ENCODE measurements around the gene YBX3.
A peak's percentile ranks its signal among the peaks of the same experiment; 100 is the strongest.

YBX3 gene

DNA sequence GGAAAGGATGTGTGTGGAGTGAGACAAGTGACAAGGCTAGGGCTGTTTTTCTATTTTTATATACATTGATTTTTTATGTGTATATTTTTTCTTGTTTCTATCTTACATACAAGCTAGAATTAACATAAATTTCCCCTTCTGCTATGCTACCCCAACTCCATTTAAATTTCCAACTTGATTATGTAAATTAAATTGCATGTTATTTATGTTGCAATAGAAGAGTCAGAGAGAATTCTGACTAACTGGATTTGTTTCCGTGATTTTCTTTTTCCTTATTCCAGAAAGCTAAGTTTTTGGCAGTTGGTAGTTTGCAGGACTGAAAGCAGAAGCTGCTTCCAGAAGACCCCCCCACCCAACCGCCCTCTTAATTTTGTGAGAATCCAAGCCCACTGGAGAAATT lies 8.9 kb upstream of the YBX3 start:
- no peak overlapping the region for H3K4ac ChIP-seq (ENCODE audit: low read depth, low read length)
- H2BK12ac ChIP-seq (ENCODE audit: low read length) = no peak overlapping the region
- H2BK5ac ChIP-seq (ENCODE audit: low read depth, low read length, poor library complexity) = no peak overlapping the region
- no peak overlapping the region for H3K14ac ChIP-seq (ENCODE audit: low read length)
- WGBS (ENCODE audit: extremely low coverage, insufficient coverage, insufficient read length) = no CpG with 5 or more reads among the region's 2 CpGs
- H3K4me1 ChIP-seq (ENCODE audit: control insufficient read depth in 1 of 2, insufficient read depth in 2 of 2, low read length in 2 of 2) = no peaks in the 10 kb centered on the region
- no peak overlapping the region for H4K8ac ChIP-seq (ENCODE audit: low read depth, low read length)
- H3K27ac ChIP-seq (ENCODE audit: low read depth, low read length) = no peak overlapping the region
- no peaks in the 10 kb centered on the region for H3K9me3 ChIP-seq (ENCODE audit: insufficient read depth, low read depth, low read length)
- H4K12ac ChIP-seq (ENCODE audit: low read depth, low read length) = no peak overlapping the region
- H3K4me3 ChIP-seq (ENCODE audit: low read depth, low read length) = no peak overlapping the region
- no peaks in the 10 kb centered on the region for H3K79me2 ChIP-seq (ENCODE audit: control insufficient read depth, insufficient read depth, low read length, poor library complexity)
- no peaks in the 10 kb centered on the region for H3K79me1 ChIP-seq (ENCODE audit: low read length)
- H3K27me3 ChIP-seq (ENCODE audit: insufficient read depth, low read length) = no peaks in the 10 kb centered on the region
- H2AFZ ChIP-seq (ENCODE audit: insufficient read depth, low read length, poor library complexity) = no peak overlapping the region
- no peak overlapping the region for H2BK120ac ChIP-seq (ENCODE audit: insufficient read depth, low read length, poor library complexity)
- no peaks in the 10 kb centered on the region for H3K36me3 ChIP-seq (ENCODE audit: control insufficient read depth in 1 of 2, insufficient read depth in 2 of 2, low read length in 2 of 2)
- H3K23ac ChIP-seq (ENCODE audit: low read length) = no peak overlapping the region
- H3K4me2 ChIP-seq (ENCODE audit: low read length) = no peak overlapping the region
- H4K91ac ChIP-seq (ENCODE audit: low read depth, low read length) = no peak overlapping the region
- no peak overlapping the region for H3K18ac ChIP-seq (ENCODE audit: low read length)
- no peak overlapping the region for H2AK5ac ChIP-seq (ENCODE audit: low read length)
- no peak overlapping the region for H3K9ac ChIP-seq (ENCODE audit: low read length)
- no peak for DNase-seq

DNA sequence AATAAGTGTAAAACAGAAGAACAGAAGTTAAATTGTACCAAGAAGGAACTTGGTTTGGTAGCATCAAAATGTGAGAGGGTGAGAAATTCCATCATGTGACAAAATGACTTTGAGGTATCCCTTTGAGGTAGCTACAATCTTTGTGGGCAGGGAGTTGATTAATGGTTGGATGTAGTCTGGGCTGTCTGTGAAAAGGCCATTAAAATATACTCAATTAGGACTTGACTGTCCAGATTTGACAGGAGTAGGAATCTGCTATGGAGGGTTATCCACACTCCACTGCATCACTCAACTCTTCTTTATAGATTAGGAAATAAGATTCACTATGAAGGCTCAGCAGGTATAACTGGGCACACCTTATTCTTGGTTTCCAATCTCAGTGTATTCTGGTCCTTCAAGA lies 7.4 kb upstream of the YBX3 start:
- Histone ChIP-seq H3K4me2 (ENCODE audit: low read length) (no peak overlapping the region), H3K79me1 (ENCODE audit: low read length) (no peaks in the 10 kb centered on the region), H3K27me3 (ENCODE audit: insufficient read depth, low read length) (no peaks in the 10 kb centered on the region), H3K23ac (ENCODE audit: low read length) (no peak overlapping the region), H4K91ac (ENCODE audit: low read depth, low read length) (no peak overlapping the region), H3K4ac (ENCODE audit: low read depth, low read length) (no peak overlapping the region), H3K4me3 (ENCODE audit: low read depth, low read length) (no peak overlapping the region), H2BK120ac (ENCODE audit: insufficient read depth, low read length, poor library complexity) (no peak overlapping the region), H3K14ac (ENCODE audit: low read length) (no peak overlapping the region), H3K36me3 (ENCODE audit: control insufficient read depth in 1 of 2, insufficient read depth in 2 of 2, low read length in 2 of 2) (no peaks in the 10 kb centered on the region), H3K18ac (ENCODE audit: low read length) (no peak overlapping the region), H3K9me3 (ENCODE audit: insufficient read depth, low read depth, low read length) (no peaks in the 10 kb centered on the region), H4K8ac (ENCODE audit: low read depth, low read length) (no peak overlapping the region), H3K9ac (ENCODE audit: low read length) (no peak overlapping the region), H3K79me2 (ENCODE audit: control insufficient read depth, insufficient read depth, low read length, poor library complexity) (no peaks in the 10 kb centered on the region), H3K27ac (ENCODE audit: low read depth, low read length) (no peak overlapping the region), H2BK5ac (ENCODE audit: low read depth, low read length, poor library complexity) (no peak overlapping the region), H4K12ac (ENCODE audit: low read depth, low read length) (no peak overlapping the region), H3K4me1 (ENCODE audit: control insufficient read depth in 1 of 2, insufficient read depth in 2 of 2, low read length in 2 of 2) (no peaks in the 10 kb centered on the region), H2BK12ac (ENCODE audit: low read length) (no peak overlapping the region), H2AFZ (ENCODE audit: insufficient read depth, low read length, poor library complexity) (no peak overlapping the region), H2AK5ac (ENCODE audit: low read length) (no peak overlapping the region)
- DNase-seq = no peak

DNA sequence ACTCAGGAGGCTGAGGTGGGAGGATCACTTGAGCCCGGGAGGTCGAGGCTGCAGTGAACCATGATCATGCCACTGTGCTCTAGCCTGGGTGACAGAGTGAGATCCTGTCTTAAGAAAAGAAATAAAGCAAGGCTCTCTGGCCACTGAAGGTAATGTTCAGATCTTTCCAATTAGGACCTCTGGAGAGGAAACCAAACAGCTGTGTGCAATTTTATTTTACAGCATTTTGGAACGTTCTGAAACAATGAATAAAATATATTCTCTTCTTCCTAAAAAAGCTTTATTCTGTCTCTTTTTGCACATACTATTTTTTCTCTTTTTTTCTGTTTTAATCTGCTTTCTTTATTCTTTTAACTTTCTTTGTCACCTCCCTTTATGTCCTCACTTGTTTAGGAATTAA lies 5.0 kb upstream of the YBX3 start:
- Histone ChIP-seq H3K79me1 (ENCODE audit: low read length) (peaks cover 2% of the 10 kb centered on the region), H4K91ac (ENCODE audit: low read depth, low read length) (no peak overlapping the region), H3K9me3 (ENCODE audit: insufficient read depth, low read depth, low read length) (no peaks in the 10 kb centered on the region), H2BK12ac (ENCODE audit: low read length) (no peak overlapping the region), H3K18ac (ENCODE audit: low read length) (no peak overlapping the region), H3K4me2 (ENCODE audit: low read length) (no peak overlapping the region), H3K14ac (ENCODE audit: low read length) (no peak overlapping the region), H3K4me3 (ENCODE audit: low read depth, low read length) (no peak overlapping the region), H2AFZ (ENCODE audit: insufficient read depth, low read length, poor library complexity) (no peak overlapping the region), H3K27me3 (ENCODE audit: insufficient read depth, low read length) (no peaks in the 10 kb centered on the region), H2AK5ac (ENCODE audit: low read length) (no peak overlapping the region), H3K4me1 (ENCODE audit: control insufficient read depth in 1 of 2, insufficient read depth in 2 of 2, low read length in 2 of 2) (peaks cover 0 to 2% of the 10 kb centered on the region in 2 experiments), H3K27ac (ENCODE audit: low read depth, low read length) (no peak overlapping the region), H2BK120ac (ENCODE audit: insufficient read depth, low read length, poor library complexity) (no peak overlapping the region), H3K36me3 (ENCODE audit: control insufficient read depth in 1 of 2, insufficient read depth in 2 of 2, low read length in 2 of 2) (no peaks in the 10 kb centered on the region), H3K9ac (ENCODE audit: low read length) (no peak overlapping the region), H4K8ac (ENCODE audit: low read depth, low read length) (no peak overlapping the region), H3K4ac (ENCODE audit: low read depth, low read length) (no peak overlapping the region), H4K12ac (ENCODE audit: low read depth, low read length) (no peak overlapping the region), H3K23ac (ENCODE audit: low read length) (no peak overlapping the region), H2BK5ac (ENCODE audit: low read depth, low read length, poor library complexity) (no peak overlapping the region), H3K79me2 (ENCODE audit: control insufficient read depth, insufficient read depth, low read length, poor library complexity) (peaks cover 2% of the 10 kb centered on the region)
- DNase-seq = no peak
- no CpG with 5 or more reads among the region's 3 CpGs for WGBS (ENCODE audit: extremely low coverage, insufficient coverage, insufficient read length)

DNA sequence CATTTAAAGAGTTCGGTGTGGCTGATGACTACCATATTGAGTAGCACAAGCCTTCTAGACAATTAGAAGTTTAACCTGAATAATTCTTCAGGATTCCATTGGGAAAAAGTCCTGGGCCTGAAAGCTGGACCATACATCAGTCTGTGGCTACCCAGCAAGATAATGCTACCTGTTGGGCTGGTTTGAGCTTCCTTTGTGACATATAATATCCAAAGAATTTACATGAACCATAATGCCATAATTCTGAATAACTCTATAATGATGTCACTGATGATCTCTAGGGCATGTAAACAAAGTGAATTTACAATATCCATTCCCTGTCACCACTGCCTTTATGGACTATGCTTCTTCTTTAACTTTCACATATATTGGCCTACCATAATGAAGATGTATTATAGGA lies 3.8 kb upstream of the YBX3 start:
- H2BK120ac ChIP-seq (ENCODE audit: insufficient read depth, low read length, poor library complexity) = no peak overlapping the region
- H3K4me2 ChIP-seq (ENCODE audit: low read length) = no peak overlapping the region
- no peak overlapping the region for H3K23ac ChIP-seq (ENCODE audit: low read length)

More for the DNA sequence above, 3.8 kb upstream of the YBX3 start:
- no peak overlapping the region for H2AK5ac ChIP-seq (ENCODE audit: low read length)
- peak; percentile 70 to 89 for DNase-seq
- peaks cover 0 to 4% of the 10 kb centered on the region in 2 experiments for H3K4me1 ChIP-seq (ENCODE audit: control insufficient read depth in 1 of 2, insufficient read depth in 2 of 2, low read length in 2 of 2)
- H3K18ac ChIP-seq (ENCODE audit: low read length) = no peak overlapping the region
- H3K79me2 ChIP-seq (ENCODE audit: control insufficient read depth, insufficient read depth, low read length, poor library complexity) = peaks cover 11% of the 10 kb centered on the region
- no peaks in the 10 kb centered on the region for H3K27me3 ChIP-seq (ENCODE audit: insufficient read depth, low read length)
- H3K4ac ChIP-seq (ENCODE audit: low read depth, low read length) = no peak overlapping the region
- no peaks in the 10 kb centered on the region for H3K36me3 ChIP-seq (ENCODE audit: control insufficient read depth in 1 of 2, insufficient read depth in 2 of 2, low read length in 2 of 2)
- H3K27ac ChIP-seq (ENCODE audit: low read depth, low read length) = no peak overlapping the region
- no peak overlapping the region for H3K4me3 ChIP-seq (ENCODE audit: low read depth, low read length)
- no peak overlapping the region for H4K12ac ChIP-seq (ENCODE audit: low read depth, low read length)
- no peak overlapping the region for H3K9ac ChIP-seq (ENCODE audit: low read length)
- no peaks in the 10 kb centered on the region for H3K9me3 ChIP-seq (ENCODE audit: insufficient read depth, low read depth, low read length)
- no peak overlapping the region for H4K91ac ChIP-seq (ENCODE audit: low read depth, low read length)
- H2BK5ac ChIP-seq (ENCODE audit: low read depth, low read length, poor library complexity) = no peak overlapping the region
- no peak overlapping the region for H2AFZ ChIP-seq (ENCODE audit: insufficient read depth, low read length, poor library complexity)
- no peak overlapping the region for H2BK12ac ChIP-seq (ENCODE audit: low read length)
- no CpG with 5 or more reads among the region's 1 CpG for WGBS (ENCODE audit: extremely low coverage, insufficient coverage, insufficient read length)
- H3K79me1 ChIP-seq (ENCODE audit: low read length) = peaks cover 5% of the 10 kb centered on the region
- H3K14ac ChIP-seq (ENCODE audit: low read length) = no peak overlapping the region
- no peak overlapping the region for H4K8ac ChIP-seq (ENCODE audit: low read depth, low read length)
